Inferior parietal cortex (tissue), 1 donor: ENCODE results near the gene NELL1.

Experiments used
- DNase-seq: peaks from one replicate; pipeline ENCODE4 v3.0.0-alpha.2; 2016; ENCODE audit errors: extremely low spot score

Gene NELL1

DNA sequence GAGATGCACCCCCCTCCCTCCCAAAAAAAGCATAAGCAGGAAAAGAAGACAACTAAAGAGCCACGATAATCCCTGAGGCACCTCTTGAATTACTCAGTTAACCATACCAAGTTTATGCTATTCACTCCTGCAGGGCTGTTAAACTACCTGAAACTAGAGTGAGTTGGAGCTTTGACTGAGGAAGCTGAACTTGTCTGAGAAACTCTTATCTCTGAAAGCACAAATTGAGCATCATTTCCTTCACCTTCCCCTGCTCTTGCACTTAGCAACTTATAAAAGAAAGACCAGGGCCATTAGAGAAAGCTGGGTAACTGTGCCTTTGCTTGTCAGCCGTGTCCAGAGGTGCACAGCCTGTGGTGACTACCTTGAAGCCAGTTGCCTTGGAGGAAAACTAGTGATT, 745.6 kb downstream of the NELL1 start:
- no peak for DNase-seq

DNA sequence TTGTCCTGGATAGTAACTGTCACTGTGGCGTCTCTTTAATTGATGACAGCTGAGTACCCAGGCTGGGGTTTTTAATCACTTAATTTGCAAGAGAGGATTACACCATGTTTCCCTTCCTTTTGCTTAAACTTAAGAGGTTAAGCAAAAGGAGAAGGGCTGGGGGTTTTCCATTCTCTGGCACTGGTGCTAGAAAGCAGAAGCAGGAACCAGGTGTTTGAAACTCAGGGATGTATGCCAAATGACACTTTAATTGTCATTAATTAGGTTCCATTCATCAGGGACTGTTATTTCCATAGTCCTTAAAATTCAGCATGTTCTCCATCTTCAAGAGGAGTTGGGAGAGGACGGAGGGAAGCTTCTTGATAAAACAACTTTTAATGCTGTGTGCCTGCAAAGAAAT, 746.2 kb downstream of the NELL1 start:
- DNase-seq, result no peak

GRCh38 chr11:21421711-21422329, 752.4 kb downstream of the NELL1 start:
- no peak for DNase-seq

- no peak for DNase-seq
Observed at GRCh38 chr11:21426931-21427330, 757.5 kb downstream of the NELL1 start.

DNA sequence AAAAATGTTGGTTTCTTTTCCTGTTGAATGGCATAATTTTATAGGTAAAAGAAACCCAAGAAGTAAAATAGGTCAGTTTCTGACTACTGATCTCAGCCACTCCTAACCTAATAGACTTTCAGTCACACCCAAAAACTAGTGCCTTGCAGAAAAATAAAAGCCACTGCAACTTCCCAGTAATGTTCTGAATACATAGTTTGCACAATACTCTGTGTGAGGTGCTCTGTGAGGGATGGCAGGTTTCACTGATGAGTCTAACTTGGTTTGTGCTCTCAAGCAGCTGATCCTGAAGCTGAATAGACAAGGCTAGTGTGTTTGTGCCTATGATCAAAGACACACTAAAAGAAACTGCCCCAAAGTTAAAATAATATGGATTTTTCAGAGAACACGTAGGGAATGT, 758.3 kb downstream of the NELL1 start:
- DNase-seq, result no peak

GRCh38 chr11:21428796-21429195, 759.4 kb downstream of the NELL1 start:
- no peak for DNase-seq

DNA sequence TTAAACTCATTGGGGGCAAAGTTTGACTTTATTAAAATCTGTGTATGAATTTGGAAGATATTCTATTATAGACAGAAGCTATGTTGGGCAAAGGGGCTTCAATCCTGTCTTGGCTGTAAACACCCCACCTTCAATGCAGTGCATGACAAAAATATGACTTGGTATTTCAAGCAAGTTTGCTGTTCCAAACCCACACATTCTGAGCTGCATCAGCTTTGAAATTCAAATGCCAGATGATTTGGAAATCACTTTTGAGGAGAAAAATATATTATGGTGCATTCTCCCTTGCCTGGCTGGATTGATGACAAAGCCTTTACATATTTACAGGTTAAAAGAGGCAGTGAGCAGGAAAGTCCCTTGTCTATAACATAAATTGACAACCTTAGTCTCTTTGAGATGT, 760.0 kb downstream of the NELL1 start:
- peak; percentile 29 for DNase-seq

DNA sequence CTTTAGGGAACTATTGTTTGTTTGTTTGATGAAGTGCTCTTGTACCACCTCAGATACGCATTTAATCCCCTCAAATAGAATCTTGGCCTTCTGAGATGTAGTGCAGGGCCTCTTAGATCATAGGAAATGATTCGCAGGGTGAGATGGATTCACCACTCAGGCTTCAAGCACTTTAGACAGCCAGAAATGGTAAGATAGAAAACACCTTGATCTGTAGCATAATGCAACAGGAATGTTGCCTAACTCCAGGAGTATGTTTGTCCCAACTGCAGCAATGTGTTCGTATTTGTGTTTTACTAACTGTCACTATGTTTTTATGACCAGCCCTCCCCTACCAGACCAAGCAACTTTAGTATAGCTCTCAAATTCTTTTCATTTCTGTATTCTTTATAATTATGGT, 761.2 kb downstream of the NELL1 start:
- no peak for DNase-seq

- no peak for DNase-seq
Observed at GRCh38 chr11:21446939-21447590, 777.7 kb downstream of the NELL1 start.

DNA sequence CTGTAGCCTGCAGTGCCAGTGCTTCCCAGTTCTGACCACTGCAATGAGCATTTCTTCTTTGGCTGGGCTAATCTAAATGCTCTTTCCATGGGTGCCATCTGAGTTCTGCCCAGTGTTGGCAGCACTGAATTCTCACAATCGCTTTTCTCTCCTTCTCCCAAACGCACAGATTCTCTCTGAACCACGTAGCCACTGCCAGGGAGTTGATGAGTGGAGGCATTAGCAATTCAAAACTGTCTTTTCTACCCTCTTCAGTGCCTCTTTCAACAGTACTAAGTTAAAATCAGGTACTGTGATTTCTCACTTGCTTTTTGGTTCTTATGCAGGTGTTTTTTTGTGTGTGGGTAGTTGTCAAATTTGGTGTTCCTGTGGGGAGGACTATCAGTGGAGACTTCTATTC, 778.5 kb downstream of the NELL1 start:
- no peak for DNase-seq

- no peak for DNase-seq
Observed at GRCh38 chr11:21456186-21456585, 786.8 kb downstream of the NELL1 start.

DNA sequence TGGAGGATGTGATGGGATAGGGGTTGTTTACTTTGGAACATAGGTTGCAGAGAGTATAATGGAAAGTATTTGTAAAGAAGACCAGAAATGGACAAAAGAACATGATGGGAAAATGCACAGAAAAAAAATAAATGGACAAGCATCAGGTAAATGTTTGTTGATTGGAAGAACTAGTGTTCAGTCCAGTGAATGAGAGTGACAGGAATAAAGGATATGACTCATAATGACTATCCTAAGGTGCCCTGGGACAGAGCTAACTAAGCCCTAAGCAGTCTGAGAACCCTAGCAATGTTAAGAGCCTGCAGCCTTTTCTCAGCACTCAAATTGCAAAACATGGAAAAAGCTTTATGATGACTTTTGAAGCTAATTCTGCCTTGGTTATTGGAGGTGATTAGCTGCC, 790.7 kb downstream of the NELL1 start:
- DNase-seq, result no peak

GRCh38 chr11:21461701-21462100, 792.3 kb downstream of the NELL1 start:
- DNase-seq, result no peak

GRCh38 chr11:21464601-21465193, 795.3 kb downstream of the NELL1 start:
- no peak for DNase-seq

GRCh38 chr11:21465203-21465602, 795.8 kb downstream of the NELL1 start:
- DNase-seq, result no peak

DNA sequence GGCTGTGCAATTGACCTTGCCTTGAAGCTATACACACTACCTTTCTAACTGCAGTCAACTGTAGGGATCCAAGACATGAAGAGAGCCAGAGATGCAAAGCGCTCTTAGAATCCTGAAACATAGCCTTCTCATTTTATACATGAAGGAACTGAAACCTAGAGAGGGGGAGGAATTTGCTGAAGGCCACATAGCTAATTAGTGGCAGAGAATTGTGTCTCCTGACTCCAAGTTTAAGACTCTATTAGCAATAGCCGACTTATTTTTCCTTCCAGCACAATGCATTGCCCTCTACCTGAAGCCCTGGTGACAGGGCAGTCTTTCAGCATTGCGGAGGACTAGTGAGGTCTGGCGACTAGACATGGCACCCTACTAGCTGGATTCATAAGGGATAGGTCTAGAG, 796.5 kb downstream of the NELL1 start:
- no peak for DNase-seq

DNA sequence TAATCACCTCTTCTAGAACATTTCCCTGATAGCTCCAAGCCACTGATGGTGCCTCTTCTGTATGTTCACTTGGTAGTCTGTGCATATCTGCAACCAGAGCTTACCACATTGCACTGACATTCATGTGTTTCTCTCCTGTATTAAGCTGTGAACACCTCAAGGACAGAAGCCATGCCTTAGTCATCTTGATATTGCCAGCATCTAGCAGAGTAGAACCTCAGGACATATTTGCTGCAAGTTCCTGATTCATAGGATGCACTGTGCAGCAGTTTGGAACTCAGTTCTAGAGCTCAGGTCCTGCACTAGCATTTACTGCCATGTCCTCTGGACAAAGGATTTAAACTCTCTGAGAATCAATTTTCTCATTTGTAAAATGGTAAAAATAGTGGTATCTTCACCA, 801.1 kb downstream of the NELL1 start:
- DNase-seq, result no peak

GRCh38 chr11:21472261-21472660, 802.9 kb downstream of the NELL1 start:
- no peak for DNase-seq

DNA sequence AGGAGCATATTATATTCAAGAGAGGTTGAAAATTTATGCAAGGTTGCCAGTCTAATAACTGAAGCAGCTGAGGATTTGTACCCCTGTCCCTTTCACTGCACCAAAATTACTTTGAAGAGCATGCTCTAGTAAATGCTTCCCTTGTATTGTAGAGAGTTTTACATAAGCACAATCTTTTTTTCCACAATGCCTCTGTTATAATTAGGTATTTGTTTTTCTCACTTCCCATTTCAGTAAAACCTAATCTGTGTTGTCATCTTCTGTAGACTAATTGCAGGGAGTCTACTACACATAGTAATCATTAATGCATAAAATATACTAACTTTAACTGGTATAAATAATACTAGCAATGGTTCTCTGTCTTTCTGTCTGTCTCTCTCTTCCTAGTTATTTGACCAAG, 805.1 kb downstream of the NELL1 start:
- DNase-seq, result no peak

GRCh38 chr11:21475276-21475675, 805.9 kb downstream of the NELL1 start:
- DNase-seq, result no peak

DNA sequence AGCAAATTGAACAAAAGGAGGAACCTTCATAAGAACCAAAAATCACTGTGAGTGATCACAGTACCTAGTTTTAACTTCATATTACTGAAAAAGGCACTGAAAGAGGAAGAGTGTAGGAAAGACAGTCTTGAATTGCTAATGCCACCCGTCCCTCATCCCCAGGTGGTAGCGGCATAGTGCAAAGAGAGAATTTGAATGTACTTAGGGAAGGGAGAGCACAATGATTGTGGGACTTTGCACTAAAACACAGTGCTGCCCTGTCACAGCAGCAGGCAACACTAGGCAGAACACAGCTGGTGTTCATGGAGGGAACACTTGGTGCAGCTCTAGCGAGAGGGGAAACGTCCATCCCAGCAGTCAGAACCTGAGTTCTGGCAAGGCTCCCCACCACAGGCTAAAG, 807.2 kb downstream of the NELL1 start:
- DNase-seq, result no peak

- no peak for DNase-seq
Observed at GRCh38 chr11:21480240-21480639, 810.9 kb downstream of the NELL1 start.

DNA sequence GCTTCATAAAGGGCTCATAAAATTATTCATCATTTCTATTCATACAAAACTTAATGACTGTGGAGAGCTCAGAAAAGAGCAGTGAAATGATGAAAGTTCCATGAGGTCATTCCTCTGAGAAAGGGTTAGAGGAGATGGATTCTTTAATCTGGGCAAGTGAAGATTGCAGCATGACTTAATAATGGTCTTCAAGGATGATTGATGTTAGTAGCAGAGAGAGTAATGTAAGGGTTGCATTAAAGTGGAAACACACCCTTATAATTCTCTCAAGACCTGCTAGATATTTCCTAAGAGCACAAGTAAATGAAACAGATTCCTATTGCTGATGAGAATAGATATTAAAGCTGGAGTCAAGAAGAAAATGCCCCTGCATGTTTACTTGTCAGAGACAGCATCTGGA, 811.9 kb downstream of the NELL1 start:
- no peak for DNase-seq

GRCh38 chr11:21484039-21484438, 814.7 kb downstream of the NELL1 start:
- no peak for DNase-seq
